DND-41 (cell line): ENCODE measurements around the gene CPPED1.

ENCODE experiments used
- ATAC-seq: fragments of 200-7000 bp; cut with Tn5 transposase; 3 replicates; pipeline ENCODE4 v1.9.1; 2021; ENCODE audit warnings: low read depth; ENCODE audit not compliant: insufficient read depth
- DNase-seq: peaks from one replicate; pipeline ENCODE4 v3.0.0-alpha.2; 2020
- H2AFZ ChIP-seq: 2 replicates; pipeline ENCODE4 v1.6.0; 2012; ENCODE audit warnings: low read depth, low read length
- H3K27ac ChIP-seq: 2 replicates; pipeline ENCODE4 v1.5.1; 2012; ENCODE audit warnings: low read length, inconsistent platforms
- H3K27me3 ChIP-seq: fragments of 200-600 bp; sonication (generic); 2 replicates; pipeline ENCODE4 v1.6.0; 2012; ENCODE audit warnings: low read length, mild to moderate bottlenecking, inconsistent platforms; ENCODE audit not compliant: insufficient read depth, poor library complexity
- H3K36me3 ChIP-seq: 2 replicates; pipeline ENCODE4 v1.5.1; 2012; ENCODE audit warnings: low read length, inconsistent platforms; ENCODE audit not compliant: insufficient read depth
- H3K4me1 ChIP-seq: 2 replicates; pipeline ENCODE4 v1.5.1; 2012; ENCODE audit warnings: mild to moderate bottlenecking, low read length; ENCODE audit not compliant: insufficient read depth
- H3K4me2 ChIP-seq: 2 replicates; pipeline ENCODE4 v1.6.0; 2012; ENCODE audit warnings: mild to moderate bottlenecking, moderate library complexity, low read length, inconsistent platforms; ENCODE audit not compliant: insufficient read depth
- H3K4me3 ChIP-seq, 2 experiments: fragments of 200-600 bp in 1 of 2; shearing (Covaris generic) in 1 of 2; 2 replicates each; pipeline ENCODE4 v1.5.1; 2012 to 2016; ENCODE audit warnings: inconsistent platforms in 2 of 2, low read length in 2 of 2, mild to moderate bottlenecking in 2 of 2, low read depth in 1 of 2, moderate library complexity in 1 of 2
- H3K79me2 ChIP-seq: 2 replicates; pipeline ENCODE4 v1.6.0; 2012; ENCODE audit warnings: low read length, inconsistent platforms; ENCODE audit not compliant: insufficient read depth
- H3K9ac ChIP-seq: 2 replicates; pipeline ENCODE4 v1.6.0; 2012; ENCODE audit warnings: low read depth, mild to moderate bottlenecking, inconsistent platforms, low read length, moderate library complexity
- H3K9me3 ChIP-seq: 2 replicates; pipeline ENCODE4 v1.5.1; 2012; ENCODE audit warnings: low read length, moderate library complexity, mild to moderate bottlenecking, inconsistent platforms; ENCODE audit not compliant: insufficient read depth, severe bottlenecking
- H4K20me1 ChIP-seq: 2 replicates; pipeline ENCODE4 v1.6.0; 2012; ENCODE audit warnings: low read length; ENCODE audit not compliant: insufficient read depth
- EZH2 ChIP-seq: IDR thresholded peaks from 3 replicates; pipeline ENCODE4 v1.6.1; 2012; ENCODE audit warnings: borderline replicate concordance, low read depth, mild to moderate bottlenecking, moderate library complexity, low read length, inconsistent platforms; ENCODE audit not compliant: severe bottlenecking
- TF ChIP-seq, protein P1 (sequence below): IDR thresholded peaks from 2 replicates; pipeline ENCODE4 v1.5.1; 2012; ENCODE audit warnings: borderline replicate concordance, low read length, moderate library complexity, mild to moderate bottlenecking; ENCODE audit not compliant: poor library complexity, severe bottlenecking; ENCODE audit errors: extremely low read depth

CPPED1 gene

DNA sequence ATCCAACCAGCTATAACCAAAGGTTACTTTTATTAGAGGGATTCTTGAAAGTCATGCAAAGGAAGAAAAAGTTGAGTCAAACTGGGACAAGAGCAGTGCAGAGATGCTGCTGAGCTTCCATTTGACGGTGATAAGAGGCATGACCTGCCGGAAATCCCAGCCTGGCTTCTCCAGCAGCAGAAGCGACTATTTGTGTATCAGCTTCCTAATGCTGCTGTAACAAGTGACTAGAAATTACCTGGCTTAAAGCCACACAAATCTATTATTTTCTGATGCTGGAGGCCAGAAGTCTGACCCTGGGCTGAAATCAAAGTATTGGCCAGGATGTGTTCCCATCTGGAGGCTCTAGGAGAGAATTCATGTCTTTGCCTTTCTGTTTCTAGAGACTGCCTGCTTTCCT, 41.6 kb upstream of the CPPED1 start:
- Histone ChIP-seq H3K9me3 (no peaks in the 10 kb centered on the region), H2AFZ (no peak overlapping the region), H3K27me3 (no peaks in the 10 kb centered on the region), H3K79me2 (no peaks in the 10 kb centered on the region), H4K20me1 (no peaks in the 10 kb centered on the region), H3K9ac (no peak overlapping the region), H3K36me3 (no peaks in the 10 kb centered on the region), H3K4me3 (no peak overlapping the region), H3K27ac (no peak overlapping the region), H3K4me1 (no peaks in the 10 kb centered on the region), H3K4me2 (no peak overlapping the region)
- ATAC-seq = no peak
- TF ChIP-seq, protein P1, sequence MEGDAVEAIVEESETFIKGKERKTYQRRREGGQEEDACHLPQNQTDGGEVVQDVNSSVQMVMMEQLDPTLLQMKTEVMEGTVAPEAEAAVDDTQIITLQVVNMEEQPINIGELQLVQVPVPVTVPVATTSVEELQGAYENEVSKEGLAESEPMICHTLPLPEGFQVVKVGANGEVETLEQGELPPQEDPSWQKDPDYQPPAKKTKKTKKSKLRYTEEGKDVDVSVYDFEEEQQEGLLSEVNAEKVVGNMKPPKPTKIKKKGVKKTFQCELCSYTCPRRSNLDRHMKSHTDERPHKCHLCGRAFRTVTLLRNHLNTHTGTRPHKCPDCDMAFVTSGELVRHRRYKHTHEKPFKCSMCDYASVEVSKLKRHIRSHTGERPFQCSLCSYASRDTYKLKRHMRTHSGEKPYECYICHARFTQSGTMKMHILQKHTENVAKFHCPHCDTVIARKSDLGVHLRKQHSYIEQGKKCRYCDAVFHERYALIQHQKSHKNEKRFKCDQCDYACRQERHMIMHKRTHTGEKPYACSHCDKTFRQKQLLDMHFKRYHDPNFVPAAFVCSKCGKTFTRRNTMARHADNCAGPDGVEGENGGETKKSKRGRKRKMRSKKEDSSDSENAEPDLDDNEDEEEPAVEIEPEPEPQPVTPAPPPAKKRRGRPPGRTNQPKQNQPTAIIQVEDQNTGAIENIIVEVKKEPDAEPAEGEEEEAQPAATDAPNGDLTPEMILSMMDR = no peak
- TF ChIP-seq EZH2 = no peak
- no peak for DNase-seq

DNA sequence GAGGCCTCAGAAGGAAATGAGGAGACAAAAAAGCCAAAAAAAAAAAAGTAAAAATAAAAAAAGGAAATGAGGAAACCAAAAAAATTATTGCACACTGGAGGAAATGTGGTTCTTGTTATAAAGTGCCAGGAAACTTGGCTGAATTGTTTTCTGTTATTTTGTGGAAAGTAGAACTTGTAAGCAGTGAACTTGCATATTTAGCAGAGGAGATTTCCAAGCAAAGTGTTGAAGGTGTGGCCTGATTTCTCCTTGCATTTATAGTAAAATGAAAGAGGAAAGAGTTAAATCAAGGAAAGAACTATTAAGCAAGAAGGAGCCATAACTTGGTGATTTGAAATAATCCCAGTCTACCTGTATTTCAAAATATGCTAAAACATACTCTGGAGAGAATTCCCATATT, 34.1 kb upstream of the CPPED1 start:
- ATAC-seq (no peak), DNase-seq (no peak)
- H3K27me3 ChIP-seq = no peaks in the 10 kb centered on the region
- H3K9ac ChIP-seq = no peak overlapping the region
- H3K4me1 ChIP-seq = no peaks in the 10 kb centered on the region
- no peaks in the 10 kb centered on the region for H3K9me3 ChIP-seq
- TF ChIP-seq, protein P1 = no peak
- TF ChIP-seq EZH2 = no peak
- H4K20me1 ChIP-seq = no peaks in the 10 kb centered on the region
- H3K79me2 ChIP-seq = no peaks in the 10 kb centered on the region
- no peak overlapping the region for H2AFZ ChIP-seq
- H3K4me2 ChIP-seq = no peak overlapping the region
- no peak overlapping the region for H3K4me3 ChIP-seq
- H3K27ac ChIP-seq = no peak overlapping the region
- no peaks in the 10 kb centered on the region for H3K36me3 ChIP-seq

DNA sequence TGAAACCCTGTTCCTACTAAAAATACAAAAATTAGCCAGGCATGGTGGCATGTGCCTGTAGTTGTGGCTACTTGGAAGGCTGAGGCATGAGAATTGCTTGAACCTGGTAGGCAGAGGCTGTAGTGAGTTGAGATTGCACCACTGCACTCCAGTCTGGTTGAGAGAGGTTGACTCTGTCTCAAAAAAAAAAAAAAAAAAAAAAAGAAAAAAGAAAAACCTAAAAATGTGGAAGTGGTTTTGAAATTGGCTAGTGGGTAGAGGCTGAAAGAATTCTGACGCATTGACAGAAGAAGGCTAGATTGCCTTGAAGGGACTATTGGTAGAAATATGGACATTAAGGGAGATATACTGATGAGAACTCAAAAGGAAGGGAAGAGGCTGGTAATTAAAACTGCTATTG, 33.6 kb upstream of the CPPED1 start:
- Histone ChIP-seq H3K4me2 (no peak overlapping the region), H3K27me3 (no peaks in the 10 kb centered on the region), H3K4me1 (no peaks in the 10 kb centered on the region), H2AFZ (no peak overlapping the region), H3K36me3 (no peaks in the 10 kb centered on the region), H3K79me2 (no peaks in the 10 kb centered on the region), H3K4me3 (no peak overlapping the region), H4K20me1 (no peaks in the 10 kb centered on the region), H3K9ac (no peak overlapping the region), H3K9me3 (no peaks in the 10 kb centered on the region), H3K27ac (no peak overlapping the region)
- no peak for TF ChIP-seq EZH2
- TF ChIP-seq, protein P1 = no peak
- no peak for ATAC-seq
- DNase-seq = no peak

DNA sequence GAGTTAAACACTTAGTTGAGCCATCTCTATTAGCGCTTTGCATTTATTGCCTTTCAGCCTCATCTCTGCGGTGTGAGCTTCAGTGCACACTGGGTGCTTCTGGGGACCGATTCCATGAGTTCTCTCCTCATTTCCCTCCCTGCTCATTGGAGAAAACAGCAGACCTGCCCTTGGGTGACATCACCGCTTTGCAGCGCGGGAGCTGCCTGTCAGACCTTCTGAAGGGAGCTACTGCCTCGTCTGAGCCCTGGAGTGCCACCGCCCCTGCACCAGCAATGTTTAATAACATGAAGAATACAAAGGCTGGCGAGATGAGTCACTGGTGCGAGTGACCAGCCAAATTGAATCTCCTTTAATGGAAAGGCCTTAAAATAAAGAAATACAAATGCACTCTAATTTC, 30.2 kb upstream of the CPPED1 start:
- no peaks in the 10 kb centered on the region for H3K79me2 ChIP-seq
- no peaks in the 10 kb centered on the region for H3K9me3 ChIP-seq
- DNase-seq = no peak
- H3K4me3 ChIP-seq = no peak overlapping the region
- no peak for ATAC-seq
- H3K4me2 ChIP-seq = no peak overlapping the region
- no peak for TF ChIP-seq EZH2
- TF ChIP-seq, protein P1 = no peak
- no peaks in the 10 kb centered on the region for H4K20me1 ChIP-seq
- no peak overlapping the region for H2AFZ ChIP-seq
- H3K27ac ChIP-seq = no peak overlapping the region
- no peaks in the 10 kb centered on the region for H3K4me1 ChIP-seq
- no peaks in the 10 kb centered on the region for H3K27me3 ChIP-seq
- H3K36me3 ChIP-seq = no peaks in the 10 kb centered on the region
- no peak overlapping the region for H3K9ac ChIP-seq
